GM19463 (cell line): ENCODE data around the gene CAMSAP1.

Experiments used
- ATAC-seq: cut with Tn5 transposase; IDR thresholded peaks from one replicate; pipeline ENCODE4 v1.9.1; 2021; ENCODE audit warnings: mild to moderate bottlenecking, moderate library complexity; ENCODE audit not compliant: unreplicated experiment

CAMSAP1 gene

DNA sequence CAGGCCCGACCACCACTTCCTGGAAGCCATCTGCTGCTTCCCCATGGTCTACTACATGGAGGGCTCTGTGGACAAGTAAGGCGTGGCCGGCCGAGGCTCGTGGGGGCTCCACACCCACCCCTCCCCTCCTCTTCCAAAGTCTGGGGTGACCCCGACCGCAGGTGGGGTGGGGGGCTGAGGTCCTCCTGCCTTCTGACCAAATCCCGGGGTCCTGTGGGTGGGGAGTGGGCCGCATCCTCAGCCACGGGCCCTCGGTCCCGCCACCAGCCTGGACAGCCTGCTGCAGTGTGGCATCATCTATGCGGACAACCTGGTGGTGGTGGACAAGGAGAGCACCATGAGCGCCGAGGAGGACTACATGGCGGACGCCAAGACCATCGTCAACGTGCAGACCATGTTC is 128.9 kb downstream of the CAMSAP1 start:
- ATAC-seq = no peak

DNA sequence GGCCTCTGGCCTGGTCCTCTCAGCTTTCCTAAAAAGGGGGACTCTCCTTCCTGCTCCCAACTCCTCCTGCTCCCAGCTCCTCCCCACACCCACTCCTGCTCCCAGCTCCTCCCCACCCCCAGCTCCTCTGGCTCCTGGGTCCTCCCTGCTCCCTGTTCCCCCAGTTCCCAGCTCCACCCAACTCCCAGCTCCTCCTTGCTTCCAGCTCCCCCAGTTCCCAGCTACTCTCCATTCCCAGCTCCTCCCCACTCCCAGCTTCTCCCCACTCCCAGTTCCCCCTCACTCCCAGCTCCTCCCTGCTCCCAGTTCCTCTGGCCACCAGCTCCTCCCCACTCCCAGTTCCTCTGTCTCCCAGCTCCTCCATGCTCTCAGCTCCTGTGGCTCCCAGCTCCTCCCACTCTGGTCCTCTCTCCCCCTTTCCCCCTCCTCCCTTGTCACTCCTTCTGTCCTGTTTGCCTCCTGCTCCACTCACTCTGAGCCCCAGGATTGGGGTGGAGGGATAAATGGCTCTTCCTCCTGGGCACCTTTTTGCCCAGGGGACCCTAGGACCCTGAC is 129.6 kb downstream of the CAMSAP1 start:
- no peak for ATAC-seq

DNA sequence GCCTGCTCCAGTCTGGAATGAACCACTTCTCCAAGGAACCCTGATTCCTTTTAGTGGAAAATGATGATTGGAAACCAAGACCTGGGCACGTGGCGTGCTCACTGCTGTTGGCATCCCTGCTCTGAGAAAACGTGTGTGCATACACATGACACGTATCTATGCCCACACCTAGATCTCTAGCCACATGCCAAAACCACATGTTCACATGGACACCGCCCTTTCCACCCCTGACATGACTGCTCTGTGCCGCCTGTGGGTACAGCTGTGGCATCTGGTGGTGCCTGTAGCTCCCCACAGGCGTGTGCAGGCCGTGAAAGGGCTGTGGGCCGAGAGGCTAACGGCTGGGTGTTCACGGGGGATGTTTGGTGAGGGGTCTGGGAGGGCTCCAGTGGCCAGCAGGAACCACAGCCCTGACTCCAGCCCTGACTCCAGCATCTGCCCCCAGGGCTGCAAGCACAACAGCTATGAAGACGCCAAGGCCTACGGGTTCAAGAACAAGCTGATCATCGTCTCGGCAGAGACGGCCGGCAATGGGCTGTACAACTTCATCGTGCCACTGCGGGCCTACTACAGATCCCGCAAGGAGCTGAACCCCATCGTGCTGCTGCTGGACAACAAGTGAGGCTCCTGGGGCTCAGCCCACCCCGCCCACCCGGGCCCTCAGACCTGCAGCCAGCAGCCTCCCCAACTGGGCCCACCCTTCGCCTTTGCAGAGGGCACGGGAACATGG is 130.3 kb downstream of the CAMSAP1 start:
- ATAC-seq = no peak

DNA sequence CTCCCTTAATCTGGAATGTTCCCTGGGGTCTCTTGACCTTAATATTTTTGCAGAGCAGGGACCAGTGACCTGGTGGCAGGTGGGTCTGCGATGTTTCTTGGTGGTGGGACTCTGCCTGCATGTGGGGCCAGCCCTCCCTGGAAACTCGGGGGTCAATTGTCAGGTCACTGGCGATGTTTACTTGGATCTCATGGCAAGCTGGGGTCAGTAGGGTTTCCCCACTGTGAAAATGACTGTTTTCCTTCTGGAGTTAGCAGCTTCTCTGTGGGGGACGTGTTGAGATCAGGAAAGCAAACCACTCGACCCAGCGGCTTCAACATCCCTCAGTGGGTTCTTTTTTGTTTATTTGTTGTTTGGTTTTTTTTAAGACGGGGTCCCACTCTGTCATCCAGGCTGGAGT is 131.4 kb downstream of the CAMSAP1 start:
- ATAC-seq = no peak

DNA sequence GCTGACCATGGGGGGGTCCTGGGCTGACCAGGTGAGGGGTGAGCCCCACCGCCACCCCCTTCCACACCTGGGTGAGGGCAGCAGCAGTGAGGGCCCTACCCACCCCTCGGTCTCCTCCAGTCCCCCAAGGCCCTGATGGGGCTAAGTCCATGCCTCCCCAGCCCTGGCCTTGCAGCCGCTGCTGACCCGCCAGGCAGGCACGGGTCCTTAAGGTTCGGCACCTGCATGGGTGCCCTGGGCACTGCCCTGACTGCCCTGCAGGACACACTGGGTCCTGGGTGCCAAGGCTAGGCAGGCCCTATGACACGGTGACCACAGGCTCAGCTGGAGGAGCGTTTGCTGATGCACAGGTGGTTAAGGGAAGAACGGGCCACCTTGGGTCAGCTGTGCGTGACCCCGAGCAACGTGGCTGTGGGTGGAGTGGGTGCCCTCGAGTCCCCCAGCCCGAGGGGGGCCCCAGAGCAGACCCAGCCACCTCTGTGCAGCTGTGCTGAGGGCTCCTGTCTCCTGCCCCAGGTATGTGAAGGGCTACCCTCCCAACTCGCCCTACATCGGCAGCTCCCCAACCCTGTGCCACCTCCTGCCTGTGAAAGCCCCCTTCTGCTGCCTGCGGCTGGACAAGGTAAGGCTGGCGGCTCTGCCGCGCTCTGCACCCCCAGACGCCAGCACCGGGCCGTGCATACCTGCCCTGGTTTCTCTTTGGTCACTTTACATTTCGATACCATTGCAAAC is 132.4 kb downstream of the CAMSAP1 start:
- no peak for ATAC-seq

DNA sequence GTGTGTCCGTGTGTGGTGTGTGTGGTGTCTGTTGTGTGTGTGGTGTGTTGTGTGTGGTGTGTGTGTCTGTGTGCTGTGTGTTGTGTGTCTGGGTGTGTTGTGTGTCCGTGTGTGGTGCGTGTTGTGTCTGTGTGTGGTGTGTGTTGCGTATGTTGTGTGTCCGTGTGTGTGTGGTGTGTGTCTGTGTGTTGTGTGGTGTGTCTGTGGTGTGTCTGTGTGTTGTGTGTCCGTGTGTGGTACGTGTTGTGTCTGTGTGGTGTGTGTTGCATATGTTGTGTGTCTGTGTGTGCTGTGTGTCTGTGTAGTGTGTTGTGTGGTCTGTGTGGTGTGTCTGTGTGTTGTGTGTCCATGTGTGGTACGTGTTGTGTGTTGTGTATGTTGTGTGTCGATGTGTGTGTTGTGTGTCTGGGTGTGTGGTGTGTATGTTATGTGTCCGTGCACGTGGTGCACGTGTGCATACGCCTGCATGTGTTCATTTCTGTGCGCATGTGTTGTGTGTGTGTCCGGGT is 133.1 kb downstream of the CAMSAP1 start:
- ATAC-seq = no peak

DNA sequence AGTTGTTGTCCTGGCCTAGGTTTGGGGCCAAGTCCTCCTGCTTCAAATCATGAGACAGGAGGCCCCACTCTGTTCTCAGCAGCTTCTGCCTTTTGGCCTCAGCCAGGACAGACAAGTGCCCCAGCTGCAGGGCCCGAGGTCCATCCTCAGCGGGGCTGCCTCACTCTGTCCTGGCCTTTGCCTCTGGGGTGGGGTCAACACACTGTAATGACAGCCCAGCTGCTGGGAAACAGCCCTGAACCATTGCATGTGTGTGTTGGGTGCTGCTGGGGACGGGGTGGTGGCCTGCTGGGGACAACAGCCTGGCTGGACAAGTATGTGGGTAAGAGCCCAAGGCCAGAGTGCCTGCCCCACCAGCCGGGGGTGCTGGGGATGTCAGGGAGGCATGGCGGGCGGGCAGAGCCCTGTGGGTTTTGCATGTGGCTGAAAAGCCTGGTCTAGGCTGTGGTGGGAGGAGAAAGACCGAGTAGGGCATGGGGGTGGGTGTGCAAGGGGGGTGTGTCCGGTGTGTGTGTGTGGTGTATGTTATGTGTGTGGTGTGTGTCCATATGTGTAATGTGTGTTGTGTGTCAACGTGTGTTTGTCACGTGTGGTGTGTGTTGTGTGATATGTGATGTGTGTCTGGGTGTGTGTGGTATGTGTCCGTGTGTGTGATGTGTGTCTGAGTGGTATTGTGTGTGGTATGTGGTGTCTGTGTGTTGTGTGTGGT is 133.7 kb downstream of the CAMSAP1 start:
- ATAC-seq = no peak

DNA sequence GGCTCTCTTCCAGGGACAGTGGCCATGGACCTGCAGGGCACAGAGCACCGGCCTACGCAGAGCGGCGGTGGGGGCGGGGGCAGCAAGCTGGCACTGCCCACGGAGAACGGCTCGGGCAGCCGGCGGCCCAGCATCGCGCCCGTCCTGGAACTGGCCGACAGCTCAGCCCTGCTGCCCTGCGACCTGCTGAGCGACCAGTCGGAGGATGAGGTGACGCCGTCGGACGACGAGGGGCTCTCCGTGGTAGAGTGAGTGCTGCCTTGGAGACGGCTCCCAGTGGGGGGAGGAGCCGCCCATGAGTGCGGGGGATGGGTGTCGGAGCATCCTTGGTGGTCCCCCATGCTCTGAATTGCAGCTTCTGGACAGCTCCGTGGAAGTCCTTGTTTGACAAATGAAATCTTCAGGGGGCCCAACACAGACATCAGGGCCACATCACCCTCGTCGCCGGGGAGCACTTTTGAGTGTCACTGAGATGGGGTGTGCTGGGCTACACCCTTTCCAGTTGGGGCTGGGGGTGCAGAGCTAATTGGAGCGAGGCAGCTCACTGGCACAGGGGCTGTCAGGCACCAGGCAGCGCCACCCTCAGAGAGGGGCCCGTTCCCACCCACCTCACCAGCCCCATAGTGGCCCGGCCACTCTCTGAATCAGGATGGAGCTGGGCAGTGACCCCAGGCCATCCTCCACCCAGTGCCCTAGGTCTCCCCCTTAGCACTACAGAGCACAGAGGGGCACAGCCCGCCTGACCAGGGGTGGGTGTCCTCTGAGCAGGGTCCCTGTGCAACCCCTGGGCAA is 134.4 kb downstream of the CAMSAP1 start:
- ATAC-seq = no peak

DNA sequence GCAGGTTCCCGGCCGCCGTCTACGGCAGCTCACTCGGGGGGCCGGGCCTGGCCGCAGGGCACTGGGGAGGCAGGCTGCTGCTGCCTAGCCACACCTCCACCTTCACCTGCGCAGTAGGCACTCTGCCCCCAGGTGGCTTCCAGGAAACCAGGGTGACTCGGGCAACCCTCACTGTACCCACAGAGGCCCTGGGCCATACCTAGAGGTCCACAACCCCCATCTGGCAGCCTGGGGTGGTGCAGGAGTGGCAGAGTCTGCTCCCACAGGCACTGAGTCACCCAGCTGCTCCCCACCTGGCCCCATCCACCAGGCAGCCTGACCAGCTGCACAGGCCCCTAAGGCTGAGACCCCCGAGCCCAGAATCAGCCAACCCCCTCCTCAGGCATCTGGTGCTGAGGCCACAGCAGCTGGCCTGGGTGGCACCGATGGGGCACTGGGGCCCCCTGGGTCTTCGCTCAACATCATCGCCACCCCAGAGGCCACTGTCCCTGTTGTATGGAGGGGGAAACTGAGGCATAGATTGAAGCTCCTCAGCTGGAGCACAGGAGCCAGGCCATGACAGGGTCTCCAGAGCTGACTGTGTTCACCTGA is 135.2 kb downstream of the CAMSAP1 start:
- no peak for ATAC-seq

DNA sequence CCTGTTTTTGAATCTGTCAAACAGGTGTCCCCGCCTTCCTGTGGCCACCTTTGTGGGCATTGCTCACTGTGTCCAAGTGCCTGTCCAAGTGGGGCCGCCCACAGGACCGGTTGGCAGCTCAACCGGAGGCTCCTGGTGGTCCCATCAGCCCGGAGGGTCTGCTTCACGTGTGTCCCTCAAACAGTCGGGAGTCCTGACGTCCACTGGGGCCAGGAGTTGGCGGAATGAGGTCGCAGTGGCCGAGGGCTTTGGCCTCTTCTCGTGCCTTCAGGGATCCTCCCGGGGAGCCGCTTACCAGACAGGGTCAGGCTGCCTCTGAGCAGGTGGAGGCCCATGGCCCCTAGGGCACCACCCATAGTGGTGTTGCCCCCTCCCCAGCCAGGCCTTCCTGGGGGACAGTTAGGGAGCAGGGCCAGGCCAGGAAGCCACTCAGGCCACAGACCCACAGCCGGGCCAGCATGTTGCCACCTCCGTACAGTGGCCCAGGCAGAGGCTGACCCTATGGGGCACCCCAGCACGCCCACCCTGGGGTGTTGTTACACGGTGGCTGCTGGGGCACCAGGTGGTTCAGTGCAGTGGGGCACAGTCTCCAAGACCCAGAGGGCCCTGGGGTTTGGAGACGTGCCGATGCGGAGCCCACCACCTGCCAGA is 135.8 kb downstream of the CAMSAP1 start:
- no peak for ATAC-seq

DNA sequence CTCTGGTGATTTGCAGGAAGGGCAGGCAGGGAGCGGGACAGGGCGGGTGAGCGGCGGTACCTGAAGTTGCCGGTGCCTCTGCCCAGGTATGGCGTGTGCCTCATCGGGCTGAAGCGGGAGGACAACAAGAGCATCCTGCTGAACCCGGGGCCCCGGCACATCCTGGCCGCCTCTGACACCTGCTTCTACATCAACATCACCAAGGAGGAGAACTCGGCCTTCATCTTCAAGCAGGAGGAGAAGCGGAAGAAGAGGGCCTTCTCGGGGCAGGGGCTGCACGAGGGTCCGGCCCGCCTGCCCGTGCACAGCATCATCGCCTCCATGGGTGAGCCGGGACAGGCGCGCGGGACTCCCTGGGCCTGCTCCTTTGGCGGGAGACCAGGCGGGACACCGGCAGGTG is 136.6 kb downstream of the CAMSAP1 start:
- ATAC-seq = no peak

DNA sequence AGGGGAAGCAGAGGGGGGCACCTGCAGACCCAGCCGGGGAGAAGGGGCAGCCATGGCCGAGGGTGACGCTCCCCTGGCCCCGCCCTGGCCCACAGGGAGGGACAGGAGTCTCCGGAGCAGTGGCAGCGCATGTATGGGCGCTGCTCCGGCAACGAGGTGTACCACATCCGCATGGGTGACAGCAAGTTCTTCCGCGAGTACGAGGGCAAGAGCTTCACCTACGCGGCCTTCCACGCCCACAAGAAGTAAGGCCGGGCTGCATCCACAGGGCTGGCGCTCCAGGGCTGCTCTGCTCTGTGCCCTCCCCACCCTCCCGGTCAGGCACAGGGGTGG is 137.2 kb downstream of the CAMSAP1 start:
- no peak for ATAC-seq

DNA sequence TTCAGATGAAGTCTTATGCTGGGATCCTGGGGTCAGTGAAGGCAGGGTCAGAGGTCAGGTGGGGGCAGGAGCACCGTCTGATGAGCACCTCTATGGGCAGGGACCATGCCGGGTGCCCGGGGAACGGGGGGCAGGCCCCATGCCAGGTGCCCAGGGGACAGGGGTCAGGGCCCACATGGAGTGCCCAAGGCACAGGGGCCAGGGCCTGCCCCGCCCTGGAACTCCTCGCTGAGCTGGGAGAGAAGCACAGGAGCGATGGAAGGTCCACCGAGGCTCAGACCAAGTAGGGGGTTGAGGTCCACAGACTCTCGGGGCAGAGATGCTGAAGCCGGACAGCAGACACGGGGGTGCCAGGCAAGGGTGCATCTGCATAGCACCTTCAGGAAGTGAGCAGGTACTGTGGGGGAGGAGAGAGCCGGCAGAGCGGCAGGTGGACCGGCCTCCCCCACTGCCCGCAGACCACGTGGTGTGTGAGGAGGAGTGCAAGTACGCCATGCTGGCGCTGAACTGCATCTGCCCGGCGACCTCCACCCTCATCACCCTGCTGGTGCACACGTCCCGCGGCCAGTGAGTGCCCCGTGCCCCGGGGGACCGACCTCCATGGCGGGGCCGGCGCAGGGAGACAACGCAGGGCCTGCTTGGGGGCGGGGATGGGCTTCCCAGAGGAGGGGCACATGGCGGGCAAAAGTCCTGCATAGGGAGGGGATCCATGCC is 137.7 kb downstream of the CAMSAP1 start:
- ATAC-seq = no peak

DNA sequence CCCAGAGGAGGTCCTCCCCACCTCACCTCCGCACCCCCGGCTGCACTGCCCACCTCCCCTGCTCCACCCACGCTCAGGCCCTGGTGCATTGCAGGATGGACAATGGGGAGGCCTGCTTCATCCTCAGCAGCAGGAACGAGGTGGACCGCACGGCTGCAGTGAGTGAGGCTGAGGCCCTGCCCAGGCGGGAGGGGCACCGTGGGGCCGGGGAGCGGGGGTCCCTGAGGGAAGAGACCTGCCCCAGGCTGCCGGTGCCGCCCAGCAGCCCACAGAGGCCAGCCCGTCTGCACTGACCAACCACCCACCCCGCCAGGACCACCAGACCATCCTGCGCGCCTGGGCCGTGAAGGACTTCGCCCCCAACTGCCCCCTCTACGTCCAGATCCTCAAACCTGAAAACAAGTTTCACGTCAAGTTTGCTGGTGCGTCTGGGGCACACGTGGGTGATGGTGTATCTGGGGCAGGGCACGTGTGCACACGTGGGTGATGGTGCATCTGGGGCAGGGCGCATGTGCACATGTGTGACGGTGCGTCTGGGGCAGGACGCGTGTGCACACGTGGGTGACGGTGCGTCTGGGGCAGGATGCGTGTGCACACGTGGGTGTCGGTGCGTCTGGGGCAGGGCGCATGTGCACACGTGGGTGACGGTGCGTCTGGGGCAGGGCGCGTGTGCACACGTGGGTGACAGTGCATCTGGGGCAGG is 138.7 kb downstream of the CAMSAP1 start:
- no peak for ATAC-seq

DNA sequence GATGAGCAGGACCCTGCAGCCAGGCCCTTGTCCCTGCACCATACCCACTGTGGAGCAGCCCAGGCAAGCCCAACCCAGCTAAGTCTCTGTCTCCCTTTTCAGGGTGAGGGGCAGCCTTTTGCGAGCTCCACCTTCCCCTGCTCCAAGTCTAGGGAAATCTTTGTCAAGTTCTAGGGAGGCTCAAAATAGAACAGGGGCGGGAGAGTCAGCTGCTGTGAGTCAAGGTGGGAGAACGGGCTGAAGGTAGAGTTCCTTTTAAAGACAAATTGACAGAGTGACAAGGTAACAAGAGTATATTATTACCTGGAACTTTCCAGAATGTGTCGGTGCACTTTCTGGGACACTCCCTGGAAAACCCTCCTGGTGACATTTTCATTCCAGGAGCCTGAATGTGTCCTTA is 140.6 kb downstream of the CAMSAP1 start:
- no peak for ATAC-seq

DNA sequence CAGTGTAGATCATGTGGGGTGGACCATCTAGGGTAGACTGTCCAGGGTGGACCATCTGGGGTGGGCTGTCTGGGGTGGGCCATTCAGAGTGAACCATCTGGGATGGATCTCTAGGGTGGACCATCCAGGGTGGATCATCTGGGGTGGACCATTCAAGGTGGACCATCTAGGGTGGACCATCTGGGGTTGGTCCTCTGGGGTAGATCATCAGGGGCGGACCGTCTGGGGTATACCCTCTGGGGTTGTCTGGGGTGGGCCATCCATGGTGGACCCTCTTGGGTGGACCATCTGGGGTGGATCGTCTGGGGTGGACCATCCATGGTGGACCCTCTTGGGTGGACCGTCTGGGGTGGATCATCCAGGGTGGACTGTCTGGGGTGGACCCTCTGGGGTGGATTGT is 141.1 kb downstream of the CAMSAP1 start:
- ATAC-seq = no peak

DNA sequence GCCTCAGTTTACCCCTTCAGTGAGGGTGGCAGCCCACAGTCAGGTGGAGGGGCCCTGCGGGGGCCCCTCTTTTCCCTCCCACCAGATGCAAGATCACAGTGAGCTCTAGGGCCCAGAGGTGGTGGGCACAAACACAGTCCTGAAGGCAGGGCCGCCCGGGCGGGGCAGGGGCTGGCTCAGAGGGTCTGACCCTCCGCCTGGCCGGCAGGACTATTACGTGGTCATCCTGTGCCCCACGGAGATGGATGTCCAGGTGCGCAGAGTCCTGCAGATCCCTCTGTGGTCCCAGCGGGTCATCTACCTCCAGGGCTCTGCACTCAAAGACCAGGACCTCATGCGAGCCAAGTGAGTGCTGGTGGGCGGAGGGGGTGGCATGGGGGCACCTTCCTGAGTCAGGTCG is 141.9 kb downstream of the CAMSAP1 start:
- no peak for ATAC-seq

DNA sequence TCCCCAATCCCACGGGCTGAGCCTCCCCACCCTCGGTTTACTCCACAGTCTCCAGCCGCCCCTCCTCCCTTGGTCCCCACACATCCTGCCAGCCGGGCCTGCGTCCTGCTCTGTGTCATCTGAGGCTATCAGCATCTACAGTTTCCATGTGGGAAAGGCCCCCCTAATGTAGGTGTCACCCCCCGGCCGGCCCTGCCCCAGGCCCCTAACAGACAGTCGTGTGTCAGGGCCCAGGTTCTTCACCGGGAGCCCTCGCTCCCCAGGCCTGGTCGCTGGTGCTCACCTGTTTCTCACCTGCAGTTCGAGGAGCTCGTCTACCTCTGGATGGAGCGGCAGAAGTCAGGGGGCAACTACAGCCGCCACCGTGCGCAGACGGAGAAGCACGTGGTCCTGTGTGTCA is 142.6 kb downstream of the CAMSAP1 start:
- ATAC-seq = no peak
